GM18502 (cell line): ENCODE results near the gene ARHGAP26.

Experiments
- ATAC-seq: cut with Tn5 transposase; IDR thresholded peaks from one replicate; pipeline ENCODE4 v1.9.1; 2021; ENCODE audit warnings: mild to moderate bottlenecking; ENCODE audit not compliant: unreplicated experiment, poor library complexity

Gene ARHGAP26

GRCh38 chr5:142826741-142827492 is 56.7 kb downstream of the ARHGAP26 start:
- ATAC-seq, result no peak

- ATAC-seq, result no peak
Measured at GRCh38 chr5:142827934-142828576, 57.9 kb downstream of the ARHGAP26 start.

GRCh38 chr5:142828797-142829535 is 58.8 kb downstream of the ARHGAP26 start:
- ATAC-seq, result no peak

- ATAC-seq, result no peak
Measured at GRCh38 chr5:142829801-142830220, 59.6 kb downstream of the ARHGAP26 start.

GRCh38 chr5:142830241-142831008 is 60.2 kb downstream of the ARHGAP26 start:
- ATAC-seq, result no peak

GRCh38 chr5:142831009-142831383 is 60.8 kb downstream of the ARHGAP26 start:
- no peak for ATAC-seq

GRCh38 chr5:142832263-142832662 is 62.1 kb downstream of the ARHGAP26 start:
- ATAC-seq, result no peak

- ATAC-seq, result no peak
Measured at GRCh38 chr5:142833517-142834449, 63.6 kb downstream of the ARHGAP26 start.

- ATAC-seq, result no peak
Measured at GRCh38 chr5:142834504-142834903, 64.3 kb downstream of the ARHGAP26 start.

GRCh38 chr5:142835540-142835939 is 65.4 kb downstream of the ARHGAP26 start:
- no peak for ATAC-seq

GRCh38 chr5:142836048-142836447 is 65.9 kb downstream of the ARHGAP26 start:
- no peak for ATAC-seq

GRCh38 chr5:142837081-142837725 is 67.0 kb downstream of the ARHGAP26 start:
- no peak for ATAC-seq

GRCh38 chr5:142838845-142839244 is 68.7 kb downstream of the ARHGAP26 start:
- ATAC-seq, result no peak

- ATAC-seq, result no peak
Measured at GRCh38 chr5:142839711-142840346, 69.7 kb downstream of the ARHGAP26 start.

GRCh38 chr5:142840575-142840974 is 70.4 kb downstream of the ARHGAP26 start:
- ATAC-seq, result no peak

- ATAC-seq, result no peak
Measured at GRCh38 chr5:142841511-142842265, 71.5 kb downstream of the ARHGAP26 start.

GRCh38 chr5:142842994-142843905 is 73.1 kb downstream of the ARHGAP26 start:
- no peak for ATAC-seq
